GM18867 (cell line): ENCODE data around the gene UXT.
"Not testable (repeated sequence)": the region's sequence is repeated elsewhere in the genome, so short reads cannot be mapped to it uniquely, and the experiment has no call there.

Experiments used
- ATAC-seq: cut with Tn5 transposase; IDR thresholded peaks from one replicate; pipeline ENCODE4 v1.9.1; 2021; ENCODE audit warnings: mild to moderate bottlenecking, moderate library complexity; ENCODE audit not compliant: unreplicated experiment

Gene UXT

DNA sequence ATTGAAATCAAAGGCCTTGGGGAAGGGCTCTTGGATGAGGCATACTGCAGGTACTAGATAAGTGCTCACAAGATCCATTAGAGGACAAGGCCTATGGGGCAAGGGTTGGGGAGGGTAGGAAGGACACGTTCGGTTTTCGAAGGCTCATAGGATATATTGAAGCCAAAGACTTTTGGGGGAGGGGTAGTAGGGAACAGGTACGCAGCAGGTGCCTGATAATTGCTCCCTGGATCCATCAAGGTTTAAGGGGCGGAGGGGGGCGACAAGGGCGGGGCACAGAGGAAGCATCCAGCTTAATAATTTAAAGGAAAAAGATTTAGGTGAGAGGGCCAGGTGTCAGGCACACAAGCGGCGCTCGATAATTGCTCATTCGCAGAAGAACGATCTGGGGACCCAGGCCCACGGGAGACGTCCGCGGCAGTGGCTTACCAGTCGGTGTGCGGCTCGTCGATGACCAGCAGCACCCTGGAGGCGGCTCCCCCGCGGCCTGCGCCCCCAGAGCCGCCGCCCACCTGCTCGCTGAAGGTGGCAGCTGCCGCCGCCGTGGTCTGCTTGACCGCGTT, 40.0 kb downstream of the UXT start:
- no peak for ATAC-seq

GRCh38 chrX:47614618-47615017, 44.4 kb downstream of the UXT start:
- ATAC-seq, result no peak

DNA sequence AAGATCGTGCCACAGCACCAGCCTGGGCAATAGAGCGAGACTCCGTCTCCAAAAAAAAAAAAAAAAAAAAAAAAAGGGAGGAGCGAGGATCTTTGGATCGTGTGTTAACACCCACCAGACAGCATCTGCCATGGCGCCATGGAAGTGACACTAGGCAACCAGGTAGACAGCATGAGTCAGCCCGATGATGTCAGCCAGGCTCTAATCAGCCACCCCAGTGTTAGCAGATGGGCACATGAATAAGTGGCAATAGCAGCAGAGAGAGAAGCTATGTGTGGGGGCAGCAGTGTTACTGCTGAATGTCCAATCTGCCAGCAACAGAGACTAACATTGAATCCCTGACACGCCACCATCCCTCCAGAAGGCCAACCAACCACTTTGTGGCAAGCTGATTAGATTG, 45.9 kb downstream of the UXT start:
- ATAC-seq, result no peak

DNA sequence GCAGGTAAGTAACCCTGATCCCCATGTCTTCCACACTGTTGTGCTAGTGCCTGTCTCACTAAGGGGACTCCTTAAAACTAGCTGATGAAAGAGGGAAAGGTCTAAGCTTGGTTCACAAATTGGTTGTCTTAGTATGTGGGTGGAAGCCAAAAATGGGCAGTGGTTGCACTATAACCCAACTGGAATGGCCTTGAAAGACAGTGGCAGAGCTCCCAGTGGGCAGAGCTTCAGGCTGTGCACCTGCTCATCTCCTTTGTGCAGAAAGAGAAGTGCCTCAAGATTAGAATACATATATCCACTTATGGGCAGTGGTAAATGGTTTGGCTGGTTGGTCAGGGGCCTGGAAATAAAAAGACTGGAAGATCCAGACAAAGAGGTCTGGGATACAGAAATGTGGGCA, 46.6 kb downstream of the UXT start:
- no peak for ATAC-seq

DNA sequence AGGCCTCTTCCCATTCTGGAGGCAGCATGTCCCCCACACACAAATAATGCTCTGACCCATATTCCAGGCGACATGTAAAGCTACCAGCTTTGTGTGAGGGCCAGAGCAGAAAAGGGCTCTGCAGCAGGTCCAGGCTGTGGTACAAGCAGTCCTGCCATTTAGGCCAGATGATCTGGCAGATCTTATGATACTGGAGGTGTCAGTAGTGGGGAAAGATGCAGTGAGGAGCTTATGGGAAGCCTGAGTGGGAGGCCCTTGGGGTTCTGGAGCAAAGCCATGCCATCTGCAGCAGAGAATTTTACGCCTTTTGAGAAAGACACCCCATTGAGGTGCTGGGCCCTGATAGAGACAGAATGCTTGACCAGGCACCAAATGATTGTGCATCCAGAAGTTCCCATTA, 47.1 kb downstream of the UXT start:
- no peak for ATAC-seq

DNA sequence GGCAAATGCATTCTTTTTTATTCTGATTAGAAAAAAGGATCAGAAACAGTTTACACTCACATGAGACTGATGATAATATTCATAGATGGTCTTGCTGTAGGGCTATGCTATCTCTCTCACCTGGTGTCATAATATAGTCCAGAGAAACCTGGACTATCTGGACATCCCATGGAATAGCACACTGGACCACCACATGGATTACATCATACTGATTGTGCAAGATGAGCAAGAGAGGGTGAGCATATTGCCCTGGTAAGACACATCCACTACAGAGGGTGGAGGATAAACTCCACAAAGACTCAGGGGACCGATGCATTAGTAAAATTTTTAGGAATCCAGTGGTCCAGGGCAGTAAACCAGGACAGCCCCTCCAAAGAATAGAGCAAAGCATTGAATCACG, 47.5 kb downstream of the UXT start:
- no peak for ATAC-seq

DNA sequence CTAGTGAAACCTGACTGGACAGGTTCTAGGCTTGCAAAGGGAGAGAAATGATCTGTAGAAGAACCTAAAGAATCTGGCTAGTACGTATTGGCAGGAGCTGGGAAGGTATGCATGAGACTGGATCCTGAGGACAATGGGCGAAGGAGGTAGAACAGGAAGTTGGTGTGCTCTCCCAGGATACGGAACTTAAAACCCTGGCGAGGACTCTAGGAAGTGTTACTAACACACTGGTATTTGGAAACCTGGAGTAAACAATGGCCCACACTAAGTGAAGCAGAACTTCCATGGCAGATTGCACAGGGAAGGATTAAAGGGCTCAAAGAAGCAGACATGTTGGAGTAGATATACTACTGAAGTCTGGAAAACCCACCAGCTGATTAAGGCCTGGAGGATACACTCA, 48.5 kb downstream of the UXT start:
- ATAC-seq, result no peak

DNA sequence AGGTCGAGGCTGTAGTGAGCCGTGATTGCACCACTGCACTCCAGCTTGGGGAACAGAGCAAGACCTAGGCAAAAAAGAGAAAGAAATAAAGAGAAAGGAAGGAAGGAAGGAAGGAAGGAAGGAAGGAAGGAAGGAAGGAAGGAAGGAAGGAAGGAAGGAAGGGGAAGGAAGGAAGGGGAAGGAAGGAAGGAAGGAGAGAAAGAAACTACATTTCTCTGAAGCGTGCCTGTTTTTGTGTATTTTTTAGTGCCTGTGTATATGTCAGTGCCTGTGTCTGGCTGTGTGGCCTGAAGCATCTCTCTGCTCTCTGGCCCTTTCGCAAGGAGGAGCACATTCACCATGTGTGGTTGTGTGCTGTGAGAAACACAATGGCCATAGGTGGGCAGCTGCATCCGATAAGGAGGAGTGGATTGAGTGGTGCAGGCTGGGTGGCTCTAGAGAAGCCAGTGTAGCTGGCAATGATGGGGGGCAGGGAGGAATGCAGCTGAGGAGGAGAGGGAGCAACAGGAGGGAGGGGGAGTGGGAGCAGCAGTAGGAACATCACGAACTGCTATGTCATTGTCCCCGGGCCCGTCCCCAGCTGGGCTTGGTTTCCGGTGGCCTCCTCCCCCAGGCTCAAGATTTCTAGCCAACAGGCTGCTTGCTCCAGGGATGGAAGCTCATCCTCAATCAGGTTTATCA, 50.7 kb downstream of the UXT start:
- ATAC-seq, result no peak

DNA sequence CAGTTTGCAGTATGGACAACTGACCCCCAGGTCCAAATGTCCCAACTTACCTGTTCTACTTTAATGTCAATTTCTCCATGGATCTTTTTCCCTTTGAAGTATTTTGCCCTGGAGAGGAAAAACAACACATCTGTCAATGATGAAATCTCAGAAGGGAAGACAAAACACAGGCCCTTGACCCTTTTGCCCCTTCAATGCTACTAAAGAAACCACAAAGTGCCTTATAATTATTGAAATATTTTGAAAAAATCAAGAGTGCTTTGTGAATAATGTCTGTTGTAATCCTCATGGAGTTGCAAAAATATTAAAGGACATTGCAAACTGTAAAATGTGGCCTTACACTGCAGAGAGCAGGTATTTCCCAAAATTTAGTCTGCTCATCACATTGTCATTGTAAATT, 51.9 kb downstream of the UXT start:
- no peak for ATAC-seq

DNA sequence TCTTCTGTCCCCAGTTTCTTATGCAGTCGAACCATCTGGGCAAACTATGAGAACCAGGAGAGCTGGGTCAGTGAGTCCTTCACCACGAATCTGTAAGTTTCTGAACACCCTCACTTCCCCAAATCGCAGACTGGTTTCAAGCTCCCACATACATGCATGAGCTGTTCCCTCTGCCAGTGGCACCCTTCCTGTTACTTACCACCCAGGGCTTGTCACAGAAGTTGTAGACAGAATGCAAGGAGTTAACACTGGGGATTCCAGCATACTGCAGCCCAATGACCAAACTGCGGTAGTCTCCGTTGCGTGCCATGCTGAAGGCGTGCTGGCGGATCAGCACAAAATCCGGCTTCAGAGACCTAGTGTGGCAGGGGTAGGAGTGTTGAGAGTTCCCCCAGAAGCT, 54.0 kb downstream of the UXT start:
- no peak for ATAC-seq

DNA sequence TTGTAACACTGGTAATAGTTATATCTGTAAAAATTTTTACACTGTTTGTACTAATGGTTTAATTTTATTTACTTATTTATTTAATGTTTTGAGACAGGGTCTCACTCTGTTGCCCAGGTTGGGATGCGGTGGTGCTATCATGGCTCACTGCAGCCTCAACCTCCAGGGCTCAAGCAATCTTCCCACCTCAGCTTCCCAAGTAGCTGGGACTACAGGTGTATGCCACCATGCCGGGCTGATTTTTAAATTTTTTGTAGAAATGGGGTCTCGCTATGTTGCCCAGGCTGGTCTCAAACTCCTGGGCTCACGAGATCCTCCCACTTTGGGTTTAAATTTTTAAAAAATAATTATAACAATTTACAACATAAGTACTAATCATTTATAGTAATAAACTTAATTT, 55.9 kb downstream of the UXT start:
- not testable (repeated sequence) for ATAC-seq
